Measurements from ENCODE around the gene NEK6. TPM values are rescaled to one million over a fixed set of nuclear protein-coding genes. Genes with fewer than 3 reads are reported as not detected.

The NEK6 gene
- total RNA-seq, 4 donors from 2014 or later, result 2.0 to 15.3 (median 7.3) TPM

GRCh38 chr9:124343533-124344290 lies 86.0 kb downstream of the NEK6 start:
- 84 to 94% methylated on average over 15 of the region's 23 CpGs for WGBS, 2 donors
- H3K36me3 ChIP-seq, result peaks cover 14 to 77% (median 14%) of the 10 kb centered on the region in 3 donors
- DNase-seq, result no peak
- peak overlapping the region in 2 of 4 donors; percentile 22 to 44 for H3K4me3 ChIP-seq
- intact Hi-C loops (cut with DNase I), result no loop called here
- TF ChIP-seq CTCF (IDR thresholded peaks at IDR 0.05) (no peak), POLR2A (IDR thresholded peaks at IDR 0.05) (no peak)
- no peaks in the 10 kb centered on the region for H3K9me3 ChIP-seq
- H3K4me1 ChIP-seq, result peaks cover 5 to 22% (median 13%) of the 10 kb centered on the region in 3 donors
- H3K27me3 ChIP-seq, result no peaks in the 10 kb centered on the region
- peak overlapping the region; percentile 47 to 73 (median 61) for H3K27ac ChIP-seq

GRCh38 chr9:124344291-124345050 lies 86.7 kb downstream of the NEK6 start:
- no peak overlapping the region for H3K4me3 ChIP-seq
- H3K36me3 ChIP-seq, result peaks cover 14 to 80% (median 21%) of the 10 kb centered on the region in 3 donors
- DNase-seq, result no peak
- no peaks in the 10 kb centered on the region for H3K27me3 ChIP-seq
- TF ChIP-seq POLR2A (IDR thresholded peaks at IDR 0.05) (no peak), CTCF (IDR thresholded peaks at IDR 0.05) (no peak)
- H3K4me1 ChIP-seq, result peaks cover 5 to 22% (median 13%) of the 10 kb centered on the region in 3 donors
- no peak overlapping the region for H3K27ac ChIP-seq
- no peaks in the 10 kb centered on the region for H3K9me3 ChIP-seq
- 85% methylated on average over 12 to 14 of the region's 29 CpGs for WGBS, 2 donors
- intact Hi-C loops (cut with DNase I), result no loop called here

GRCh38 chr9:124345063-124345462 lies 87.3 kb downstream of the NEK6 start:
- H3K4me3 ChIP-seq, result no peak overlapping the region
- 77 to 100% methylated on average over 3 to 7 of the region's 14 CpGs for WGBS, 2 donors
- no peaks in the 10 kb centered on the region for H3K27me3 ChIP-seq
- peaks cover 14 to 82% (median 24%) of the 10 kb centered on the region in 3 donors for H3K36me3 ChIP-seq
- intact Hi-C loops (cut with DNase I), result no loop called here
- no peaks in the 10 kb centered on the region for H3K9me3 ChIP-seq
- H3K27ac ChIP-seq, result no peak overlapping the region
- no peak for DNase-seq
- TF ChIP-seq POLR2A (IDR thresholded peaks at IDR 0.05) (no peak), CTCF (IDR thresholded peaks at IDR 0.05) (no peak)
- peaks cover 5 to 22% (median 13%) of the 10 kb centered on the region in 3 donors for H3K4me1 ChIP-seq

GRCh38 chr9:124345751-124346281 lies 88.1 kb downstream of the NEK6 start:
- no peaks in the 10 kb centered on the region for H3K9me3 ChIP-seq
- intact Hi-C loops (cut with DNase I), result no loop called here
- DNase-seq, result no peak
- peaks cover 16 to 84% (median 28%) of the 10 kb centered on the region in 3 donors for H3K36me3 ChIP-seq
- peaks cover 5 to 22% (median 13%) of the 10 kb centered on the region in 3 donors for H3K4me1 ChIP-seq
- TF ChIP-seq POLR2A (IDR thresholded peaks at IDR 0.05) (no peak), CTCF (IDR thresholded peaks at IDR 0.05) (no peak)
- H3K27me3 ChIP-seq, result no peaks in the 10 kb centered on the region
- WGBS, 2 donors, result 72 to 75% methylated on average over 5 of the region's 9 CpGs
- no peak overlapping the region for H3K27ac ChIP-seq
- H3K4me3 ChIP-seq, result no peak overlapping the region

All from esophagus squamous epithelium (tissue), 5 donors.